ENCODE measurements around the gene WDR74. TPM values are rescaled to one million over a fixed set of nuclear protein-coding genes. Genes with fewer than 3 reads are reported as not detected.
A peak's percentile ranks its signal among the peaks of the same experiment; 100 is the strongest.

Gene WDR74
- total and polyA plus RNA-seq, 9 of the 15 experiments (the other 6 are each of a cell fraction or from before 2014, with no cell fraction given), result 32.7 to 210 (median 114) TPM

GRCh38 chr11:62850911-62851806 lies 11.8 kb upstream of the WDR74 start (continued):
- no peak for TF ChIP-seq EP400 (IDR thresholded peaks at IDR 0.05)
- TF ChIP-seq TRIM25 (IDR thresholded peaks at IDR 0.05; ENCODE audit: borderline replicate concordance), result no peak
- no peak for TF ChIP-seq ZNF395 (CRISPR knock-in tag; IDR thresholded peaks at IDR 0.05)
- no peak for TF ChIP-seq FOSL1 (tag; conservative IDR thresholded peaks at IDR 0.05)
- TF ChIP-seq ELF4 (CRISPR knock-in tag; IDR thresholded peaks at IDR 0.05), result no peak
- no peak for TF ChIP-seq RBBP5 (IDR thresholded peaks at IDR 0.05; ENCODE audit: borderline replicate concordance, insufficient read depth, low read length, poor library complexity, severe bottlenecking)
- TF ChIP-seq USF1 (CRISPR knock-in tag; IDR thresholded peaks at IDR 0.05), result no peak
- TF ChIP-seq RBM34 (IDR thresholded peaks at IDR 0.05; ENCODE audit: borderline replicate concordance, insufficient read depth, low read length), result no peak
- TF ChIP-seq ARID2 (IDR thresholded peaks at IDR 0.05), result no peak
- TF ChIP-seq STAT5B (CRISPR knock-in tag; IDR thresholded peaks at IDR 0.05), result no peak
- TF ChIP-seq ZNF518B (CRISPR knock-in tag; IDR thresholded peaks at IDR 0.05), result no peak
- TF ChIP-seq KAT8 (IDR thresholded peaks at IDR 0.05; ENCODE audit: low read depth), result no peak
- TF ChIP-seq NCOA1 (IDR thresholded peaks at IDR 0.05; ENCODE audit: low read depth), result no peak
- no peak; the same call in 1 of the 2 replicates for TF ChIP-seq NFIC (IDR thresholded peaks at IDR 0.05)
- TF ChIP-seq ZNF57 (CRISPR knock-in tag; IDR thresholded peaks at IDR 0.05), result no peak
- peak; percentile 63 for TF ChIP-seq KHSRP (IDR thresholded peaks at IDR 0.05)
- no peak; the same call in 1 of the 2 replicates for TF ChIP-seq KLF16 (IDR thresholded peaks at IDR 0.05)
- TF ChIP-seq ZC3H11A (IDR thresholded peaks at IDR 0.05; ENCODE audit: low read depth, low read length), result no peak

Measured in K562 (cell line).